Activated CD4-positive, alpha-beta T cell treated with anti-CD3 and anti-CD28 coated beads, Interleukin-2, amount 10 ng/mL, durations not matched to agents 7 days and 5 days (primary cell): ENCODE measurements around the gene TLK2. TPM values are rescaled to one million over a fixed set of nuclear protein-coding genes. Genes with fewer than 3 reads are reported as not detected.
A peak's percentile ranks its signal among the peaks of the same experiment; 100 is the strongest.
"Not testable (repeated sequence)": the region's sequence is repeated elsewhere in the genome, so short reads cannot be mapped to it uniquely, and the experiment has no call there.

ENCODE experiments used
- CTCF ChIA-PET: fragments of 350-600 bp; sonication (Branson Sonifier 250); formaldehyde crosslinking; loops from one replicate; lab custom pipeline; 2021; ENCODE audit warnings: antibody characterized with exemption; lab: Charles Lee
- POLR2A ChIA-PET: fragments of 350-600 bp; sonication (Branson Sonifier 250); formaldehyde crosslinking; loops from one replicate; lab custom pipeline; 2021; ENCODE audit warnings: antibody characterized with exemption; lab: Charles Lee
- DNase-seq: peaks from one replicate; pipeline ENCODE4 v3.0.0-alpha.2; 2020
- H3K27ac Mint-ChIP-seq: one replicate; pipeline ENCODE4 v1.8.0; 2021; ENCODE audit warnings: mild to moderate bottlenecking, moderate library complexity, mixed read lengths
- H3K27me3 Mint-ChIP-seq: one replicate; pipeline ENCODE4 v1.8.0; 2021; ENCODE audit warnings: mixed read lengths
- H3K36me3 Mint-ChIP-seq: one replicate; pipeline ENCODE4 v1.8.0; 2021; ENCODE audit warnings: low read depth, mixed read lengths
- H3K4me1 Mint-ChIP-seq: one replicate; pipeline ENCODE4 v1.8.0; 2021; ENCODE audit warnings: mixed read lengths
- H3K4me3 Mint-ChIP-seq: one replicate; pipeline ENCODE4 v1.8.0; 2021; ENCODE audit warnings: mild to moderate bottlenecking, moderate library complexity, mixed read lengths
- H3K9me3 Mint-ChIP-seq: one replicate; pipeline ENCODE4 v1.8.0; 2021; ENCODE audit warnings: mixed read lengths
- total RNA-seq, 2 experiments: library from RNA; stranded (reverse); gene quantifications; one replicate each; pipeline ENCODE4 v1.2.3, GENCODE V29; 2021

Gene TLK2
- total RNA-seq: 10 to 100 TPM; 43.2 to 49.2 TPM

- peak within 1 kb of the TSS; percentile 97 for H3K27ac Mint-ChIP-seq
- ChIA-PET POLR2A (no interaction called here), CTCF (no interaction called here)
- peaks cover 23% of the 10 kb centered on the region for H3K36me3 Mint-ChIP-seq
- peak; percentile 75 for DNase-seq
- peaks cover 36% of the 10 kb centered on the region for H3K4me1 Mint-ChIP-seq
- H3K4me3 Mint-ChIP-seq: peak within 1 kb of the TSS; percentile 92
- H3K27me3 Mint-ChIP-seq: no peaks in the 10 kb centered on the region
- H3K9me3 Mint-ChIP-seq: no peaks in the 10 kb centered on the region
Measured at GRCh38 chr17:62478424-62478879, at the start of gene TLK2. Gene TLK2, plus strand, starts transcription at chr17:62478825. Its CDS starts 2,301 bp downstream, at chr17:62481126.

- H3K9me3 Mint-ChIP-seq, CTCF ChIA-PET, POLR2A ChIA-PET, H3K4me3 Mint-ChIP-seq, H3K4me1 Mint-ChIP-seq, H3K27ac Mint-ChIP-seq, DNase-seq, H3K27me3 Mint-ChIP-seq: not testable (repeated sequence)
- peaks cover 18% of the 10 kb centered on the region for H3K36me3 Mint-ChIP-seq
Measured at GRCh38 chr17:62435251-62435650, 43.4 kb upstream of the TLK2 start.

- DNase-seq, H3K9me3 Mint-ChIP-seq, H3K27me3 Mint-ChIP-seq, CTCF ChIA-PET, H3K27ac Mint-ChIP-seq, H3K4me3 Mint-ChIP-seq, H3K4me1 Mint-ChIP-seq, POLR2A ChIA-PET: not testable (repeated sequence)
- peaks cover 27% of the 10 kb centered on the region for H3K36me3 Mint-ChIP-seq
Measured at GRCh38 chr17:62441181-62441580, 37.4 kb upstream of the TLK2 start.

- CTCF ChIA-PET: no interaction called here
- Mint-ChIP-seq H3K36me3 (peaks cover 29% of the 10 kb centered on the region), H3K4me3 (no peak overlapping the region), H3K4me1 (no peaks in the 10 kb centered on the region), H3K9me3 (no peaks in the 10 kb centered on the region), H3K27me3 (no peaks in the 10 kb centered on the region), H3K27ac (no peak overlapping the region)
- POLR2A ChIA-PET: no interaction called here
- no peak for DNase-seq
Measured at GRCh38 chr17:62444063-62444462, 34.6 kb upstream of the TLK2 start.

- peaks cover 26% of the 10 kb centered on the region for H3K36me3 Mint-ChIP-seq
- DNase-seq, POLR2A ChIA-PET, H3K4me3 Mint-ChIP-seq, H3K27me3 Mint-ChIP-seq, H3K27ac Mint-ChIP-seq, H3K4me1 Mint-ChIP-seq, H3K9me3 Mint-ChIP-seq: not testable (repeated sequence)
- CTCF ChIA-PET: interaction anchor here (0.7 kb wide), 1 partner anchor 880 kb away, joined by 7 read pairs; no protein-coding TSS in a partner anchor
Measured at GRCh38 chr17:62445791-62446190, 32.8 kb upstream of the TLK2 start.

DNA sequence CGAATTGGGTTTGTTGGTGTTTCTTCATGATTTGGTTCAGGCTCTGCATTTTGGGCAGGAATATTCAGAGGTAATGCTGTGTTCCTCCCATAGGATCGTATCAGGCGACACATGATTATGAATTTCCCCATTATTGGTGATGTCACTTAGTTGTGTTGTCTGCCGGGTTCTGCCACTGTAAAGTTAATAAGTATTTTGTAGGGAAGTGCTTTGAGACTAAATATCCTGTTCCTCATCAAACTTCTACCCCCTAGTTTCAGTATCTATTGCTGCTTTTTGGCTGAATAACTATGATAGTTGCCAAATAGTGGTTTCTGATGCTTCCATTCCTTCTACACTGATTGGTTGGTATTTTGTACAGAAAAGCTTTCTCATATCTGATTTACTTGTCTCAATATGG, 26.4 kb upstream of the TLK2 start:
- H3K27ac Mint-ChIP-seq, H3K9me3 Mint-ChIP-seq: not testable (repeated sequence)

DNA sequence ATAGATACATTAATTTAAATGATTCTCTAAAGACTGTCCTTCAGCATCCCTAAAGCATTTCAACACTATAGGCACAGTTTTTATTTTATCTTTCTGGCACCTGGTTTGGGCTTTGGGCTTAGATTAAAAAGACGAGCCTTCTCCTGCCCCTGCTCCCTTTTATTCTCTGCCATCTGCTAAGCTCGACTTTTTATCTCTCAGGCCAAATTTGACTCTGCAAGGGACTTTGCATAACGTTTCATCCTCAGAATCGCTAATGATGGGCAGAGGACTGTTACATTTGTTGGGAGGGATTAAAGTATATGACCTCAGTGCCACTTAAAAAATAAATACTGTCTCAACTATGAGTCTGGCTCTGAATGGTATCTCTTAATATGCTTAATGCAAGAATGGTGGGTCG, 25.6 kb upstream of the TLK2 start:
- DNase-seq, CTCF ChIA-PET, H3K4me3 Mint-ChIP-seq: not testable (repeated sequence)

More for the DNA sequence above, 26.4 kb upstream of the TLK2 start:
- peaks cover 14% of the 10 kb centered on the region for H3K4me1 Mint-ChIP-seq
- H3K27me3 Mint-ChIP-seq, POLR2A ChIA-PET, H3K4me3 Mint-ChIP-seq, DNase-seq: not testable (repeated sequence)
- H3K36me3 Mint-ChIP-seq: peaks cover 15% of the 10 kb centered on the region
- CTCF ChIA-PET: interaction anchor here (0.6 kb wide), 1 partner anchor 1965 kb away, joined by 4 read pairs; no protein-coding TSS in a partner anchor

DNA sequence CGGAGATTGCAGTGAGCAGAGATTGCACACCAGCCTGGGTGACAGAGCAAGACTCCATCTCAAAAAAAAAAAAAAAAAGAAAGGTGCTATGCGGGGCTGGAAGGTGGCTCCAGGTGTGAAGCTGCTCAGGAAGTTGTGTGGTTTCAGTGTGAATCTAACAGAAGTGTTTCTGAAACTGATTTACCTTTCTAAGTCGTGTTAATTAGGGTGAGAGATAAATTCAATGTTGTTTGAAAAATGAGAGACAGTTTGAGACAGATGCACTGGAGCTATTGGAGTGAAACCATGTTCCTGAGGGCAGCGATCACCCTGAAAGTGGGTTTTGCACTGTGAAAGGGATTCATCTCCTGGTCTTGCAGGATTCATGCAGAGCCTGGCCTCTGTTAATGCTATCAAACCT, 25.0 kb upstream of the TLK2 start:
- H3K9me3 Mint-ChIP-seq, CTCF ChIA-PET, H3K27ac Mint-ChIP-seq, POLR2A ChIA-PET, H3K36me3 Mint-ChIP-seq, DNase-seq, H3K27me3 Mint-ChIP-seq, H3K4me3 Mint-ChIP-seq: not testable (repeated sequence)
- peaks cover 14% of the 10 kb centered on the region for H3K4me1 Mint-ChIP-seq

More for the DNA sequence above, 25.6 kb upstream of the TLK2 start:
- H3K27ac Mint-ChIP-seq, H3K36me3 Mint-ChIP-seq, H3K9me3 Mint-ChIP-seq, POLR2A ChIA-PET, H3K27me3 Mint-ChIP-seq: not testable (repeated sequence)
- peaks cover 14% of the 10 kb centered on the region for H3K4me1 Mint-ChIP-seq

- H3K36me3 Mint-ChIP-seq, CTCF ChIA-PET, H3K27ac Mint-ChIP-seq, H3K27me3 Mint-ChIP-seq, H3K9me3 Mint-ChIP-seq, POLR2A ChIA-PET, DNase-seq, H3K4me3 Mint-ChIP-seq: not testable (repeated sequence)
- H3K4me1 Mint-ChIP-seq: peaks cover 14% of the 10 kb centered on the region
Measured at GRCh38 chr17:62454111-62454510, 24.5 kb upstream of the TLK2 start.

- CTCF ChIA-PET: no interaction called here
- DNase-seq: no peak
- POLR2A ChIA-PET: no interaction called here
- Mint-ChIP-seq H3K27ac (no peak overlapping the region), H3K4me1 (peaks cover 14% of the 10 kb centered on the region), H3K27me3 (no peaks in the 10 kb centered on the region), H3K4me3 (no peak overlapping the region), H3K9me3 (no peaks in the 10 kb centered on the region), H3K36me3 (peaks cover 4% of the 10 kb centered on the region)
Measured at GRCh38 chr17:62456016-62456415, 22.6 kb upstream of the TLK2 start.

- H3K27ac Mint-ChIP-seq, POLR2A ChIA-PET, H3K4me3 Mint-ChIP-seq, H3K9me3 Mint-ChIP-seq, H3K4me1 Mint-ChIP-seq, H3K36me3 Mint-ChIP-seq, CTCF ChIA-PET, H3K27me3 Mint-ChIP-seq, DNase-seq: not testable (repeated sequence)
Measured at GRCh38 chr17:62458483-62458882, 20.1 kb upstream of the TLK2 start.

- H3K36me3 Mint-ChIP-seq, H3K27me3 Mint-ChIP-seq, DNase-seq, H3K9me3 Mint-ChIP-seq, H3K4me1 Mint-ChIP-seq, H3K4me3 Mint-ChIP-seq, POLR2A ChIA-PET, H3K27ac Mint-ChIP-seq: not testable (repeated sequence)
- CTCF ChIA-PET: interaction anchor here (2.0 kb wide), 1 partner anchor 10 kb away, joined by 4 read pairs; no protein-coding TSS in a partner anchor
Measured at GRCh38 chr17:62464422-62464821, 14.2 kb upstream of the TLK2 start.

DNA sequence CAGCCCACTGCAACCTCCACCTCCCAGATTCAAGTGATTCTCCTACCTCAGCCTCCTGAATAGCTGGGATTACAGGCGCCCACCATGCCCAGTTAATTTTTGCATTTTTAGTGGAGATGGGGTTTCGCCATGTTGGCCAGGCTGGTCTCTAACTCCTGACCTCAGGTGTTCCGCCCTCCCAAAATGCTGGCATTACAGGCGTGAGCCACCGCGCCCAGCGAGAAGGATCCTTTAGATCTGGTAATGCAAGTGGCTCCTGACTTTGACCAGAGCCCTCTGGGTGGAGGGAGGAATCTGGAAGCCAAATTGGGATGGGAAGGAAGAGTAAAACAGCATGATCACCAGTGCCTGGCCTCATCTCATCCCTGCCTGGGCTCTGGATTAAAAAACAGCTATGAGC, 13.4 kb upstream of the TLK2 start:
- H3K27me3 Mint-ChIP-seq, DNase-seq, H3K4me1 Mint-ChIP-seq, POLR2A ChIA-PET, H3K27ac Mint-ChIP-seq, H3K36me3 Mint-ChIP-seq, H3K4me3 Mint-ChIP-seq, H3K9me3 Mint-ChIP-seq: not testable (repeated sequence)
- CTCF ChIA-PET: interaction anchor here (2.0 kb wide), 1 partner anchor 9 kb away, joined by 4 read pairs; no protein-coding TSS in a partner anchor
